Endothelial cell (in vitro differentiated cells): Measurements from ENCODE around the gene TMEM115. TPM values are rescaled to one million over a fixed set of nuclear protein-coding genes. Genes with fewer than 3 reads are reported as not detected.

Source experiments
- DNase-seq: peaks from one replicate; pipeline ENCODE4 v3.0.0; 2021; ENCODE audit warnings: low spot score
- H3K27ac Mint-ChIP-seq: one replicate; pipeline ENCODE4 v1.8.0; 2021; ENCODE audit warnings: mixed read lengths, inconsistent platforms; ENCODE audit not compliant: unreplicated experiment
- H3K27me3 Mint-ChIP-seq: one replicate; pipeline ENCODE4 v1.8.0; 2021; ENCODE audit warnings: mild to moderate bottlenecking, moderate library complexity, mixed read lengths, inconsistent platforms; ENCODE audit not compliant: unreplicated experiment
- H3K36me3 Mint-ChIP-seq: one replicate; pipeline ENCODE4 v1.8.0; 2021; ENCODE audit warnings: mild to moderate bottlenecking, low read depth, mixed read lengths, inconsistent platforms; ENCODE audit not compliant: unreplicated experiment
- H3K4me1 Mint-ChIP-seq: one replicate; pipeline ENCODE4 v1.8.0; 2021; ENCODE audit warnings: mild to moderate bottlenecking, mixed read lengths, inconsistent platforms; ENCODE audit not compliant: unreplicated experiment
- H3K4me3 Mint-ChIP-seq: one replicate; pipeline ENCODE4 v1.8.0; 2021; ENCODE audit warnings: mild to moderate bottlenecking, mixed read lengths, inconsistent platforms; ENCODE audit not compliant: unreplicated experiment
- H3K9me3 Mint-ChIP-seq: one replicate; pipeline ENCODE4 v1.8.0; 2021; ENCODE audit warnings: mixed read lengths, inconsistent platforms; ENCODE audit not compliant: unreplicated experiment
- CTCF ChIP-seq: fragments of 200-600 bp; sonication (generic); IDR thresholded peaks from one replicate; pipeline ENCODE4 v1.5.0; 2021; ENCODE audit warnings: antibody characterized with exemption; ENCODE audit not compliant: unreplicated experiment
- total RNA-seq: library from RNA; stranded (reverse); fragmentation: NEBNext Ultra II Directional; extraction: Animal tissue kit (Norgen Biotek cat#: 25700); gene quantifications from one replicate; pipeline ENCODE4 v1.2.1, GENCODE V29; 2021; ENCODE audit not compliant: unreplicated experiment

TMEM115 gene
- total RNA-seq, 1 donor from 2014 or later: 44.9 TPM

GRCh38 chr3:50369012-50369670 is 9.8 kb upstream of the TMEM115 start:
- DNase-seq: no peak
- H3K36me3 Mint-ChIP-seq: peaks cover 3% of the 10 kb centered on the region
- peaks cover 11% of the 10 kb centered on the region for H3K27me3 Mint-ChIP-seq
- no peak overlapping the region for H3K27ac Mint-ChIP-seq
- no peaks in the 10 kb centered on the region for H3K9me3 Mint-ChIP-seq
- TF ChIP-seq CTCF: no peak
- peaks cover 5% of the 10 kb centered on the region for H3K4me1 Mint-ChIP-seq
- H3K4me3 Mint-ChIP-seq: no peak overlapping the region

- Mint-ChIP-seq H3K27me3 (peaks cover 8% of the 10 kb centered on the region), H3K36me3 (peaks cover 3% of the 10 kb centered on the region), H3K27ac (no peak overlapping the region), H3K9me3 (no peaks in the 10 kb centered on the region), H3K4me1 (peaks cover 3% of the 10 kb centered on the region), H3K4me3 (peak overlapping the region; percentile 65)
- no peak for DNase-seq
- no peak for TF ChIP-seq CTCF
Measured at GRCh38 chr3:50365842-50366220, 6.5 kb upstream of the TMEM115 start.

- H3K9me3 Mint-ChIP-seq: no peaks in the 10 kb centered on the region
- peak overlapping the region; percentile 65 for H3K4me3 Mint-ChIP-seq
- peaks cover 3% of the 10 kb centered on the region for H3K36me3 Mint-ChIP-seq
Measured at GRCh38 chr3:50365080-50365841, 5.9 kb upstream of the TMEM115 start.

GRCh38 chr3:50364573-50365079 is 5.3 kb upstream of the TMEM115 start:
- H3K36me3 Mint-ChIP-seq: peaks cover 3% of the 10 kb centered on the region
- H3K9me3 Mint-ChIP-seq: no peaks in the 10 kb centered on the region
- peak overlapping the region; percentile 78 for H3K4me3 Mint-ChIP-seq
- H3K4me1 Mint-ChIP-seq: peaks cover 4% of the 10 kb centered on the region
- no peak overlapping the region for H3K27ac Mint-ChIP-seq
- DNase-seq: peak; percentile 31
- no peak for TF ChIP-seq CTCF
- peaks cover 7% of the 10 kb centered on the region for H3K27me3 Mint-ChIP-seq

More at GRCh38 chr3:50365080-50365841, 5.9 kb upstream of the TMEM115 start:
- DNase-seq: peak; percentile 74
- H3K27me3 Mint-ChIP-seq: peaks cover 7% of the 10 kb centered on the region
- no peaks in the 10 kb centered on the region for H3K4me1 Mint-ChIP-seq
- TF ChIP-seq CTCF: no peak
- H3K27ac Mint-ChIP-seq: no peak overlapping the region

- H3K27ac Mint-ChIP-seq: peak overlapping the region; percentile 27
- H3K9me3 Mint-ChIP-seq: no peaks in the 10 kb centered on the region
- H3K4me1 Mint-ChIP-seq: peaks cover 33% of the 10 kb centered on the region
- no peak for DNase-seq
- H3K36me3 Mint-ChIP-seq: peaks cover 8% of the 10 kb centered on the region
- TF ChIP-seq CTCF: no peak
- H3K27me3 Mint-ChIP-seq: peaks cover 6% of the 10 kb centered on the region
- H3K4me3 Mint-ChIP-seq: peak overlapping the region; percentile 93
Measured at GRCh38 chr3:50359760-50360110, 414 bp upstream of the TMEM115 start.
